Measurements from ENCODE around the gene PLEKHG1.

PLEKHG1 gene

GRCh38 chr6:150637266-150637665, 37.6 kb downstream of the PLEKHG1 start:
- DNase-seq (ENCODE audit: low read depth in 3 of 3, low spot score in 1 of 3): no peak

GRCh38 chr6:150638267-150638666, 38.6 kb downstream of the PLEKHG1 start:
- no peak for DNase-seq (ENCODE audit: low read depth in 3 of 3, low spot score in 1 of 3)

GRCh38 chr6:150638765-150639164, 39.1 kb downstream of the PLEKHG1 start:
- no peak for DNase-seq (ENCODE audit: low read depth in 3 of 3, low spot score in 1 of 3)

GRCh38 chr6:150639823-150640331, 40.2 kb downstream of the PLEKHG1 start:
- no peak for DNase-seq (ENCODE audit: low read depth in 3 of 3, low spot score in 1 of 3)

- DNase-seq (ENCODE audit: low read depth in 3 of 3, low spot score in 1 of 3): no peak
These were observed 41.0 kb downstream of the PLEKHG1 start for GRCh38 chr6:150640556-150641209.

GRCh38 chr6:150641398-150642139, 41.9 kb downstream of the PLEKHG1 start:
- DNase-seq (ENCODE audit: low read depth in 3 of 3, low spot score in 1 of 3): no peak

GRCh38 chr6:150646228-150646627, 46.5 kb downstream of the PLEKHG1 start:
- no peak for DNase-seq (ENCODE audit: low read depth in 3 of 3, low spot score in 1 of 3)

- no peak for DNase-seq (ENCODE audit: low read depth in 3 of 3, low spot score in 1 of 3)
These were observed 47.4 kb downstream of the PLEKHG1 start for GRCh38 chr6:150647051-150647450.

Measured in stimulated activated CD4-positive, alpha-beta T cell treated with anti-CD3 and anti-CD28 coated beads, TNF-alpha, amount 100 ng/mL, for 1 hour (primary cell).